Stomach smooth muscle (tissue), 2 donors: ENCODE data around the gene GPS1.

Experiments used
- H3K27ac ChIP-seq: one replicate; pipeline ENCODE4 v1.7.0; 2013; ENCODE audit warnings: mild to moderate bottlenecking, low read length, inconsistent platforms
- H3K27me3 ChIP-seq, 2 donors: one replicate each; pipeline ENCODE4 v1.7.0; 2013; ENCODE audit warnings: low read length in 2 of 2; ENCODE audit not compliant: insufficient read depth in 2 of 2, control insufficient read depth in 1 of 2
- H3K36me3 ChIP-seq, 2 donors: one replicate each; pipeline ENCODE4 v1.7.0; 2013; ENCODE audit warnings: low read length in 2 of 2; ENCODE audit not compliant: control insufficient read depth in 2 of 2, insufficient read depth in 2 of 2
- H3K4me1 ChIP-seq: one replicate; pipeline ENCODE4 v1.7.0; 2013; ENCODE audit warnings: low read length; ENCODE audit not compliant: control insufficient read depth, insufficient read depth
- H3K4me3 ChIP-seq, 2 donors: one replicate each; pipeline ENCODE4 v1.7.0; 2013; ENCODE audit warnings: low read length in 2 of 2
- H3K9ac ChIP-seq, 2 donors: one replicate each; pipeline ENCODE4 v1.7.0; 2013; ENCODE audit warnings: low read length in 2 of 2, mild to moderate bottlenecking in 1 of 2
- H3K9me3 ChIP-seq, 2 donors: one replicate each; pipeline ENCODE4 v1.7.0; 2013; ENCODE audit warnings: low read length in 2 of 2; ENCODE audit not compliant: control insufficient read depth in 2 of 2
- donor health status: healthy.
- donor health status: Pancreatic carcinoma.

GPS1 gene

DNA sequence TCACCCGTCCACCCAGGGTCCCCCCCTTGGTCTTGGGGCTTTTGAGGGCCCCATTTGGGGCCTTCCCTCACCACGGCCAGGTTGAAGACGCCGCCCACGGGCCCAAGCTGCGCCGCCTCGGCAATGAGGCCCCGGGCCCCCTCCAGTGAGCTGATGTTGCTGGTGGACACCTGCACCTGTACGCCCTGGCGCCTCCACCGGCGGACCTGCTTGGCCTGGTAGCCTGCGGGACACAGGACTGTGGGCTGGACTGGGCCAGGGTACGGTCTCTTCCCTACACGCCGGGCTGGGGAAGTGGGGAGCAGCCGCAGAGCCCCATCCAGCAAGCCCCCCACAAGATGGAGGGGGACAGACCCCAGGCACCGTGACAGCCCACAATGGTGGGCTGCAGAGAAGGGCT is 30.8 kb downstream of the GPS1 start:
- Histone ChIP-seq H3K4me1 (no peaks in the 10 kb centered on the region), H3K4me3 (no peak overlapping the region), H3K36me3 (peaks cover 16 to 35% of the 10 kb centered on the region in 2 donors), H3K27ac (no peak overlapping the region), H3K27me3 (no peaks in the 10 kb centered on the region), H3K9ac (no peak overlapping the region), H3K9me3 (no peaks in the 10 kb centered on the region)

DNA sequence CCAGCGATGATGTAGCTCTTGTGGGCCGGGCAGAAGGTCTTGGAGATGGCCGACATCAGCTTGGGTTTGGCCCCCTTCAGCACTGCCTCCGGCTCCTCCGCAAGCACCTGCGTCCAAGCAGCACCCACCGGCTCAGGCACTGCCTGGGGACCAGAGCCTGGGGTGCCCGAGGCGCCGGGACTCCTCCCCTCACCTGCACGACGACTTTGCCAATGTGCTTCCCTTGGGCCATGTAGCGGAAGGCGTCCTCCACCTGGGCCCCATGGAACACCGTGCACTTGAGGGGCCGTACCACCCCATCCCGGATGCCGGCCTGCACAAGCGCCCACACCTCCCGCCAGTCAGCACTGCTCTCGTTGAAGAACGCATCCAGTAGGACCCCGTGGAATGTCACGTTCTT is 31.3 kb downstream of the GPS1 start:
- no peak overlapping the region for H3K9ac ChIP-seq
- H3K36me3 ChIP-seq, result peaks cover 19 to 40% of the 10 kb centered on the region in 2 donors
- no peak overlapping the region for H3K4me3 ChIP-seq

DNA sequence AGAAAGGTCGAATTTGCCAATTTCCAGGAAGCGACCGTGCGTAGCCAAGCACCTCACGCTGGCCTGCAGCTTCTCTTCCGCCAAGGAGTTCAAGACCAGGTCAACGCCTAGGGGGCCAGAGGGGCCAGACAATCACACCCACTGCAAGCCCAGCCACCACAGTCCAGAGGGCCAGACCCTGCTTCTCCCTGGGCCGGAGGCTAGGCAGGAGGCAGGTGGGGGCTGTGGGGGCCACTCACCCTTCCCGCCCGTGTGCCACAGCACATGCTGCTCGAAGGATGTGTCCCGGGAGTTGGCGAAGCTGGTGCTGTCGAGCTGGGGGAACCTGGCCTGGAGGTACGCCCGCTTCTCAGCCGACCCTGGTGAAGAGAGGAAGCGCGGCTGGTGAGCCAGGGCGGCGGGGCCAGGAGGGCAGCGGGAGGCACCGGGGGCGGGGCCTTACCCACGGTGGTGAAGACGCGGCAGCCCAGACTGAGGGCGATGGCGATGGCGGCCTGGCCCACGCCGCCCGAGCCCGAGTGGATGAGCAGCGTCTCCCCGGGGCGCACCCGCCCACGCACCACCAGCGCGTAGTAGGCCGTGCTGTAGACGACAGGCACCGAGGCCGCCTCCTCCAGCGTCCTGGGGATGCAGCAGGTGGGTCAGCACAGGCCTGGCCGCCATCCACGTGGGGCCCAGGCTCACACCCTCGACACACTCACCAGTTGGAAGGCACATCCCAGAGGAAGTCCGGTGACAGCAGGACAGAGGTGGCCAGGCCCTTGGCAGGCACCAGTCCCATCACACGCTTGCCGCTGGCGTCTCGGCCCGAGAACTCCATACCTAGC is 32.0 kb downstream of the GPS1 start:
- H3K9ac ChIP-seq, result no peak overlapping the region
- no peaks in the 10 kb centered on the region for H3K4me1 ChIP-seq
- no peak overlapping the region for H3K4me3 ChIP-seq
- no peak overlapping the region for H3K27ac ChIP-seq
- no peaks in the 10 kb centered on the region for H3K27me3 ChIP-seq
- H3K36me3 ChIP-seq, result peaks cover 24 to 43% of the 10 kb centered on the region in 2 donors
- no peaks in the 10 kb centered on the region for H3K9me3 ChIP-seq

More for the DNA sequence above, 31.3 kb downstream of the GPS1 start:
- Histone ChIP-seq H3K4me1 (no peaks in the 10 kb centered on the region), H3K27me3 (no peaks in the 10 kb centered on the region), H3K9me3 (no peaks in the 10 kb centered on the region), H3K27ac (no peak overlapping the region)

DNA sequence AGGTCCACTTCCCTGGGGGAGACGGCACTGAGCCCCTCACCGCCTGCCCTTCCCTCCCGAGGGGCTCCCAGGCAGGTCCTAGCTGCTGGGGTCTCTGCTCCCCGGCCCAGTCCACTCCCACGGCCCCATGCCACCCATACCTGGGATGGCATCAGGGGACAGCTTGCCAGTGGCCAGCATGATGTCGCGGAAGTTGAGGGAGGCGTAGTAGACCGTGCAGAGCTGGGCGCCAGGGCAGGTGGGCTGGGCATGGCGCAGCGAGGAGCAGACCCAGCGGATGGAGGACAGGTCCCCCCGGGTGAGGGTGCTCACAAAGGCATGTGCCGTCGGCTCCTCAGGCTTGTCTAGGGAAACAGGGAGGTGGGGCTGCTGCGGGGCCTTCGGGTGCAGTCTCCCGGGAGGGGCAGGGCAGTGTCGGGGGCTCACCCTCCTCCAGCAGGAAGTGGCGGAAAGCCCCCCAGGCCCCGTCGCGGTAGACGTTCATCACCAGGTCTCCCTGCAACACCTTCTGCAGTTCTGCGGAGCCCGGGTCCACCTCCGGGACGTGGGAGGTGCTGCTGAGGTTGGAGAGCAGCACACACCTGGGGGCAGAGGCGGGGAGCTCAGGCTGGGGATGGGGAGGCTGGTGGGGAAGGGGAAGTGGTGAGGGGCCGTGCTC is 32.8 kb downstream of the GPS1 start:
- Histone ChIP-seq H3K9ac (no peak overlapping the region), H3K27me3 (no peaks in the 10 kb centered on the region), H3K27ac (no peak overlapping the region), H3K4me1 (no peaks in the 10 kb centered on the region), H3K9me3 (no peaks in the 10 kb centered on the region), H3K36me3 (peaks cover 25 to 46% of the 10 kb centered on the region in 2 donors), H3K4me3 (no peak overlapping the region)

DNA sequence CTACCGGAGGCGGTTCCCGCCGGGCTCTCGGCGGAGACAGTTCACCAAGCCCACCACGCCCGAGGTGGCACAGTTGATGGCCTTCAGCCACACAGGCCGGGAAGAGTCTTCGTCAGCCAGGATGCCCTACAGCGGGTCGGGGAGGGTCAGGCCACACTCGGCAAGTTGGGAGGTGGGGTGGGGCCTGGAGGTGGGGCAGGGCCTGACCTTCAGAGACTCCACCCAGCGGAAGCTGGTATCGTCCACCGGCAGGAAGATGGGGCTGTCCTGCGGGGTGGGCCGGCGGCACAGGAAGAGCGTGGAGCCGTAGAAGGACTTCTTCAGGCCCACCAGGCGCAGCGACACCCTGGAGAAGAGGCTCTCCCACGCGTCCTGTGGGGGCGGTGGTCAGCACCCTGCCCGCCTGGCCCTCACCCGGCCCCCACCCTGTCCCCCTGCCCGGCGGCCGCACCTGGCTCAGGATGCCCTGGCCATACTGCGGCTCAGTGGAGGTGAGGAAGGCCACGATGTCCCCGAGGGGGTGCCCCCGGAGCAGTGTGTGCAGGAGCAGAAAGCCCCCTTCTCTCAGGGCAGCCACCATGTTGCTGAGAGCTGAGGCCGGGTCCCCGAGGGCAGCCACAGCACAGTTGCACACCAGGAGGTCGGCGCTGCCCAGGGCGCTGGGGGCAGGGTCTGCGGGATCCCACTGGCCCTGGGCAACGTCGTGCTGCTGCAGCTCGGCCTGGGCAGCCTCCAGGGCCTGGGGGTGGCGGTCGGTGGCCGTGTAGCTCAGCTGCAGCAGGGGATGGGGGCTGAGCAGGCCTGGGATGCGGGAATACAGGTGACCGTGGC is 33.5 kb downstream of the GPS1 start:
- Histone ChIP-seq H3K27me3 (no peaks in the 10 kb centered on the region), H3K36me3 (peaks cover 30 to 48% of the 10 kb centered on the region in 2 donors), H3K27ac (no peak overlapping the region), H3K4me1 (no peaks in the 10 kb centered on the region), H3K9ac (no peak overlapping the region), H3K9me3 (no peaks in the 10 kb centered on the region), H3K4me3 (no peak overlapping the region)

DNA sequence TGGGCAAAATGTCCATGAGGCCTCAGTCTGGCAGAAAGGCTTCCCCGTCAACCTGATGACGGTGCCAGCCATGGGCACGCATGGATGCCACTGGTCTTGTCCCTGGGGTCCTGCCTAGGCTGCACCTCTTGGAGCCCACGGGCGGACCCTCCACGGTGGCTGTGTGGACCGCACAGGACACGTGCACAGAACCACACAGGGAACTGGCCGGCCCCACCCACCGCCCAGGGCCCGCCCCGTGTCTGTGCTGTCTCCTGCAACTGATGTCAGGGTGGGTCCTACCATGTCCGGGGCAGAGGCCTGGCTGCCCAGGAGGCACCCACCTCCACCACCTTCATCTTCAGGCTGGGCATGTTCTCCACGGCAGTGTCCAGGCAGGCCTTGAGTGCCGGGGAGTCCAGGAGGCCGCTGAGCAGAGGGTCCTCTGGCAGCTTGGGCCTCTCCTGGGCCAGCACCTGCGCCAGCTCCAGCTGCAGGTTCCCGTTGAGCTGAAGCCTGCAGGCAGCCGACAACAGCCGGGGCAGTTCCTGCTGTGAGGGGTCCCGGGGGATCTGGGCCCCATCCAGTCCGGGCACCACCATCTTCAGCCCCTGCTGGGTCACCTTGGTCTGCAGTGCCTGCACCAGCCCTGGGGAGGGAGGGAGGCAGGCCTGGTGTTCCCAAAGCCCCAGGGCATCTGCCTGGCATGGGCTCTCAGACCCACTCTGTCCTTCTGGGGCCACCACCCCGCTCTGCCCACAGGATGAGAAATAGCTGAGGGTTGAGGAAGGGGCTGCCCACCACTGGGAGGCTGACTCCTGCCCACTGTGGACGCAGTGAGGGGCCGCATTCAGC is 34.5 kb downstream of the GPS1 start:
- no peaks in the 10 kb centered on the region for H3K9me3 ChIP-seq
- H3K4me3 ChIP-seq, result no peak overlapping the region
- peaks cover 38 to 48% of the 10 kb centered on the region in 2 donors for H3K36me3 ChIP-seq
- H3K27me3 ChIP-seq, result no peaks in the 10 kb centered on the region
- H3K27ac ChIP-seq, result no peak overlapping the region
- no peaks in the 10 kb centered on the region for H3K4me1 ChIP-seq
- no peak overlapping the region for H3K9ac ChIP-seq

DNA sequence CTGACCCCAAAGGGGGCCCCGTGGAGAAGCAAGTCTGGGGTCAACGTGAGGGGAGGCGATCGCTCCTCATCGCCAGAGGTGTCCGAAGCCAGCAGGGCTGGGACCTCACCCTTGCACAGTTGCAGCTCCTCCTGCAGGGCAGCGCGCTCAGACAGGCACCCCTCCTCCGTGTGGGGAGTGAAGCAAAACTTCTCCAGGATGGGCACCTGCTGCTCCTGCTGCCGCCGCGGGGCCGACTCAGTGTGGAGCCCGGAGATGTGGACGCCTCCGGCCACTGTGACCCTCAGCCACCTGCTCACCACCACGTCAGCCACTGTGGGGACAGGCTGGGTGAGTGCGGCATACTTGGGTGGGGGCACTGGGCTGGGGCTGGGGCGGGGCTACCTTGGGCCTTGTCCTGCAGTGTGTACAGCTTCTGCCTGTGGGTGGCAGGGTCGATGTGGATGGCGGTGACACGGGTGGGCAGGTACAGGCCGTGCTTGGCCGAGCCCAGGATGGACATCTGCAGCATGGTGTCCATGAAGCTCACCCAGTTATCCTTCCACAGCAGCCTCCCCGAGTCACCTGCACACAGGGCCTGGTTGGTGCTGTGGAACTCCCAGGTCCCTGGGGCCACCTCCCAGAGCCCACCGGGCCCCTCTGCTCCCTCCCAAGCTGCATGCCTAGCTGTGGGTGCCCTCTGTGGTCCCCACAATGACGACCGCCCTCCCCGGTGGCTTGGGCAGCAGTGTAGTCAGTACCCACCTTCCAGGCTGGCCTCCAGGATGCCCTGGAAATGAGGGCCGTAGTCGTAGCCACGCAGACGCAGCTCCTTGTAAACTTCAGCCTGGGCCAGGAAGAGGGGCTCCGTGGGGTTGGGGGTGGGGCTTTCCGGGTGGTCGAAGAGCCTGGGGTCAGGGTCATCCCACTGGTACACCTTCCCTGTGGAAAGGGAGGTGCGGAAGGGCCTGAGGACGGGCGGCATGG is 35.5 kb downstream of the GPS1 start:
- Histone ChIP-seq H3K36me3 (peaks cover 41 to 45% of the 10 kb centered on the region in 2 donors), H3K27ac (no peak overlapping the region), H3K9me3 (no peaks in the 10 kb centered on the region), H3K4me1 (no peaks in the 10 kb centered on the region), H3K4me3 (no peak overlapping the region), H3K27me3 (no peaks in the 10 kb centered on the region), H3K9ac (no peak overlapping the region)

DNA sequence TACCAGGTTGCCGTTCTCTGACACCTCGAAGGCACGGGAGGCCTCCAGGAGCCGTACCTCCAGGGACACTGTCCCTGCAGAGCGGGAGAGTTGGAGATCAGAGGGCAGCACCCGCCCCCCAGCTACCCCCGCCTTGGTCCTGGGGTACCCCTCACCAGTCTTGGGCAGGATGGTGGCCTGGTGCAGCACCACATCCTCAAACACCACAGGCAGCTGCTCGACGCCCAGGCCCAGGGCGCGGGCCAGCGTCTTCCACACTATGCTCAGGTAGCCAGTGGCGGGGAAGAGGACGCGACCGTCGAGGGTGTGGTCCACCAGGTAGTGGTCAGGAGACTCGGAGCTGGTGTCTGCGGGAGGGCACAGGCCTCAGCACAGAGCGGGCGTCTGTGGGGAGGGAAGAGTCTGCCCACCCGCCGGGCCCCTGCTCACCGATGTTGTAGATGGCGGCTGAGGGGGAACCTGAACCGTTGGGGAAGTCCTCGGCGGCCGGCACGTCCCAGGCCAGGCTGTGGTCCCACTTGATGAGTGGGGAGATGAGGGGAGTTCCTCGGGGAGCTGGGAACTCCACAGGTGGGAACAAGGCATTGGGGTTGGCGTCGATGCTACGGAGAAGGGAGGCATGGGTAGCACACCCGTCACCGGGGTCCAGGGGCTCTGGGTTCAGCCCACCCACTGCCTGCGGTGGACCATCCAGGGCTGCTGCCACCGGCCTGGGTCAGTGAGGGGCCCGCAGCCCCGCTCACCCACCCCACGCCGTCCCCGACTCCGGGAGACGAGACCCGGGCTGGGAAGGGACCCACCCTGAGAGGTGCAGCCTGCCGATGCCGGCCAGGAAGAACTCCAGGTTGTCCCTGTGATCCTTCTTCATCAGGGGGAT is 36.5 kb downstream of the GPS1 start:
- Histone ChIP-seq H3K36me3 (peaks cover 41 to 43% of the 10 kb centered on the region in 2 donors), H3K27ac (no peak overlapping the region), H3K4me1 (no peaks in the 10 kb centered on the region), H3K27me3 (no peaks in the 10 kb centered on the region), H3K9me3 (no peaks in the 10 kb centered on the region), H3K4me3 (no peak overlapping the region), H3K9ac (no peak overlapping the region)
